ENCODE data around the gene ATP2B2.

ATP2B2 gene

GRCh38 chr3:10447110-10447509 is 58.3 kb downstream of the ATP2B2 start:
- DNase-seq, result no peak

- no peak for DNase-seq
Observed at GRCh38 chr3:10445561-10446175, 59.7 kb downstream of the ATP2B2 start.

- peak; percentile 26 for DNase-seq
Observed at GRCh38 chr3:10444511-10444910, 60.9 kb downstream of the ATP2B2 start.

GRCh38 chr3:10444110-10444429 is 61.3 kb downstream of the ATP2B2 start:
- no peak for DNase-seq

- no peak for DNase-seq
Observed at GRCh38 chr3:10443272-10444109, 61.9 kb downstream of the ATP2B2 start.

GRCh38 chr3:10442151-10442795 is 63.1 kb downstream of the ATP2B2 start:
- no peak for DNase-seq

GRCh38 chr3:10440684-10441083 is 64.7 kb downstream of the ATP2B2 start:
- DNase-seq, result no peak

- DNase-seq, result no peak
Observed at GRCh38 chr3:10438902-10439610, 66.3 kb downstream of the ATP2B2 start.

GRCh38 chr3:10437995-10438901 is 67.1 kb downstream of the ATP2B2 start:
- DNase-seq, result peak; percentile 71

- no peak for DNase-seq
Observed at GRCh38 chr3:10437272-10437994, 68.0 kb downstream of the ATP2B2 start.

- no peak for DNase-seq
Observed at GRCh38 chr3:10435850-10436249, 69.5 kb downstream of the ATP2B2 start.

- no peak for DNase-seq
Observed at GRCh38 chr3:10434938-10435336, 70.4 kb downstream of the ATP2B2 start.

- no peak for DNase-seq
Observed at GRCh38 chr3:10434144-10434937, 71.0 kb downstream of the ATP2B2 start.

- no peak for DNase-seq
Observed at GRCh38 chr3:10432931-10433330, 72.5 kb downstream of the ATP2B2 start.

GRCh38 chr3:10432156-10432845 is 73.1 kb downstream of the ATP2B2 start:
- no peak for DNase-seq

GRCh38 chr3:10430805-10431204 is 74.6 kb downstream of the ATP2B2 start:
- DNase-seq, result no peak

- no peak for DNase-seq
Observed at GRCh38 chr3:10428406-10429091, 76.8 kb downstream of the ATP2B2 start.

GRCh38 chr3:10426346-10427220 is 78.8 kb downstream of the ATP2B2 start:
- no peak for DNase-seq
